Activated T-helper 1 cell treated with Interleukin-2 at 50 U/mL for 16 hours (primary cell): Measurements from ENCODE around the gene L1CAM.

Experiments used
- DNase-seq: peaks from one replicate; pipeline ENCODE4 v3.0.0-alpha.2; 2020; ENCODE audit warnings: low read depth

Gene L1CAM

DNA sequence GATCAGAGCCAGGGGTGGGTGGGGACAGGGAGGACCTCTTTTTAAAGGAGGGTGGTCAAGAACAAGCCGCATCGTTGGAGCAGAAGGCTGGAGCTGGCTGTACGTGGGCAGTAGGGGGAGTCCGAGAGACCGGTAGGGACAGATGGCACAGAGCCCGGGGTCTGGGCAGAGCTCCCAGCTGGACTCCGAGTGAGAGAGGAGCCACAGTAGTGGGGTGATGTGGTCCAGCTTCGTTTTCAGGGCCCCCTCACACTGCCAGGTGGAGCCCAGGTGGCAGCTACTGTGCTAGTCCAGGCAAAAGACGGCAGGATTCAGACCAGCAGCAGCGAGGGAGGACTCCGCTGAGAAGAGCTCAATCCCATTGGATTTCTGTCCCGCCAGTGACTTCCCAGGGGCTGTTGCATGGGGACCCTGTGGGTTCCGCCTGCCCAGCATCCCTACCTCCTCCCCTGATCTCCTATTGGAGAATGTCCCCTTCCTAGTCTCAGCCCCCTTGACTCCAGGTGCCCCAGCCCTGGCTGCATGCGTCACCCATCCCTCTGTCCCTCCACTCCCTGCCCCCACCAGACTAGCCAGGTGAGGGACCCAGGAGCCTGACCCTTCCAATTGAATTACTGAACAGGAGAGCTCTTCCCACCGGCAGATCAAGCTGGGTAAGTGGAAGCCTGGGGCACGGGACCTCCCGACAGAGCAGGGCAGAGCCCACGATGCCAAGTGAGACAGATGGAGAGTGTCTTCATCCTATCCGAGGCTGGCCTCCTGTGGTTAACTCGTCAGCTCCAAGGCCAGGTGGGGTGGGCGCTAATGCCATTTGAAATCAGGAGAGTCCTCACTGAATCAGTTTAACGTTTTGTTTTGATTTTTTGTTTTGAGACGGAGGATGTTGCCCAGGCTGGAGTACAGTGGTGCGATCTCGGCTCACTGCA lies 37.2 kb upstream of the L1CAM start:
- no peak for DNase-seq

DNA sequence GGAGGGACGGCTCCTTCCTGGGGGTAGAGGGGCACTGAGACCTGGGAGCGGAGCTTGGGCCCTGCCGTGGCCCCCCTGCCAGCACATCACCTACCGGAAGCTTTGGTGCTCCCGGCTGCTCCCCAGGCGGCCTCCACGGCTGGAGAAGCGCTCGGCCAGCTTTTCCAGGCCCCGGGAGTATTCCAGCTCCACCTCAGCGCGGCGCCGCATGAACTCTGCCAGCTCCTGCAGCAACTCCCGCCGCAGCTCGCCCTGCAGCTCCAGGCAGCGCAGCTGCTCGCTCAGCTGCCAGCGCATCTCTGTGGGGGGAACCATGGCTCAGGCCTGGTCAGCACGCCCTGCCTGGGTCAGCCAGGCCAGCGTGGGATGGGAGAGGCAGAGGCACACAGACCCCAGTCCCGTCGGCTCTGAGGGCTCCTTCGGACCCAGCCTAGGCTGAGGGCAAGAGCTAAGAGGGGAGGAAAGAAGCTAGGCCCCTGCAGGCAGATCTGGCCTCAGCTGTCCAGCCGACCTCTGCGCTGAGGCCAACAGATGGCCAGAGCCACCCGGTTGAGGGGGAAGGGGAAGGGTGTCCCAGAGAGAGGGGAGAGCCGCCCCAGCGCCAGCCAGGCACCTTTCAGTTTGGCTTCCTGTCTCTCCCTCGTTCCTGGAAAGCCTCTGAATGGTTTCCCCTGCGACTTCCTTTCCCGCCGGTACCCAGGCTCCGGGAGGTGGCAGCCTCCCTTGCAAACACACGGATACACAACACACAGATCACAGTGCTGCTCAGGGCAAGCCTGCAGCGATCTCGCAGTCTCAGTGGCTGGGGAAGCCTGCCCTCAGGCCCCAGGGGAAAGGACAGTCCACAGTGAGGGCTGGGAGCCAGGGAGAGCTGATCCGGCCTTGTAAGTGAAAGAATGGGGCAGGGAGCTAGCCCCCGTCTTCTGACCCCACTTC lies 35.8 kb upstream of the L1CAM start:
- DNase-seq, result no peak

DNA sequence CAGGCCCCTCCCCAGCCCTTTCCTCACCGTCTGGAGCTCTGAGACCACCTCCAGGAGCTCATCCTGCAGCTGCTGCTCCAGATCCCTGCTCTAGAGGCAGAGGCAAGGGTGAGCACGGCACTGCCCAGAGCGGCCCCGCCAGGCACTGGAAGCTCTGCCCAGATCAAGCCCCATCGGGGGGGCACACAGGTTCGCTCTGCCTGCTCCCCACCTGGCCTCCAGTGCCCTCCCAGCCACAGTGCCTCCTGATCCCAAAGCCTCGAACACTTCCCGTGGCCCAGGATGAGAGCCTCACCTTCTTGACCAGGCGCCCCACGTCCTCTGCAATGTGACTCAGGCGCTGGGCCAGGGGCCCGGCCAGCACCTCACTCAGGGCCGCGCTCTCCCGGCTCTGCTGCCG lies 35.1 kb upstream of the L1CAM start:
- no peak for DNase-seq

DNA sequence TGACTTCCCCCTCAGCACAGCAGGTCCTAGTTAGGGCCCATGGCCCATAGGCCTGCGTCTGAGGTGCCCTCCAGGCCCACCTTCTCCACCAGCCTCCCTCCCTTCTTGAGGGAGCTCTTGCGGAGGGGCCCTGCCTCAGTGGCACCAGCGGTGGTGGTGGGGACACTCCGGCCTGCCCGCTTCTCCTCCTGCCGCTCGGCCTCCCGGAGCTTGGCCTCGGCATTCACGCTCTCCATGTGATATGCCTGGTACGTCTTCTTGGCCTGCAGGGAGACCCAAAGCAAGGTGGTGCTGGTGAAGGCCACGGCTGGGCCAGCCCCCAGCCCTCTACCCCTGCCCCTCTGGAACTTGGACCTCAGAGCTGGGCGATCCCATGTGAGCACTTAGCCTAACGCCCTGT lies 34.6 kb upstream of the L1CAM start:
- DNase-seq, result no peak

DNA sequence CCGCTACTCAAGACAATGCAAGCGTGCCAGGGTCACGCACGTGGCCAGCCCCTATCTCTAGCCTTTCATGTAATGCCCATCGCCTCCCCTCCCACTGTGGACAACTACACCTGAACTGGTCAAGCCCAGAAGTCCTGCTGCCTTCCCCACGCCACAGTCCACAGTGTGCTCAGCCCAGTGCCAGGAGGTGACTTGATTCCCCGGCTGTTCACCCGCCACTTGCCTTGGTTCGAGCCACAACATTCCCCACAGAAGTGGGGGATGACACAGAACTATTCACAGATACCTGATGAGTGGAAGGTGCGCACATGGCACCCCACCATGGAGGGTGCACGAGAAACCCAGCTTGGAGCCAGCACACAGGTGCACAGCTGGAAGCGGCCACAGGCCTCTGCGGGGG lies 33.3 kb upstream of the L1CAM start:
- no peak for DNase-seq

DNA sequence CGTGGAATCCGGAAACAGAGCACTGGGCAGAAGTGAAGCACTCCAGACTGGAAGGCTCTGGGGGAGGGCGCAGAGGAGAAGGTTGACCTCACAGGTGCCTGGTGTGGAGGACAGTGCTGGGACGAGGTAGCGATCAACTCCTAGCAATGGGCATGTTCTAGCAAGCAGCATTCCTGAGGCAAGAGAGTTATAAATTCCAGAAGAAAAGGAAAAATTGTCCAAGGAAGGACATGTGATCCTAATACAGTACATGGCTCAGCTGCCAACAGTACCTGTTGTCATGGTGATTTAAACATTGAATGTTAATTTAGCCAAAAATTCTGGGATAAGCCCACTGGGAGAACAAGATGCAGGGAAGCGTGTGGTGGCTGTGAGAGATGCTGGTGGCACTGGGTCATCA lies 31.9 kb upstream of the L1CAM start:
- no peak for DNase-seq

DNA sequence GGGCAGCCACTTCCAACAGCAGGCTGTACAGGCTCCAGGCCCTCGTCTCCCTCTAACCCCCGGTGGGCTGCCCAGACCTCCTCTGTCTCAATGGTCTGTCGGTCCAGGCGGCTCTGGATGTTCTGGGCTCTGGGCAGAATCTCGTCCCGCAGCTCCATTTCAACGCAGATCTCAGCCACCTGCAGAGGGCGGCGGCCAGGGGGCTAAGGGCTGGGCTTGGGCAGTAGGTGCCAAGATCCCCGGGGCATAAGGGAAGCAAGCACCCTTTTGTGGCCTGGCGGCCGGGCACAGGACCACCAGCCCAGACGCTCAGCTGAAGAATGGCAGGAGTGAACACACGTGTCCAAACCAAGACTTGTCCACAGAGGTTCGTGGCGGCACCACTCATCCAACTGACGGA lies 27.7 kb upstream of the L1CAM start:
- no peak for DNase-seq

DNA sequence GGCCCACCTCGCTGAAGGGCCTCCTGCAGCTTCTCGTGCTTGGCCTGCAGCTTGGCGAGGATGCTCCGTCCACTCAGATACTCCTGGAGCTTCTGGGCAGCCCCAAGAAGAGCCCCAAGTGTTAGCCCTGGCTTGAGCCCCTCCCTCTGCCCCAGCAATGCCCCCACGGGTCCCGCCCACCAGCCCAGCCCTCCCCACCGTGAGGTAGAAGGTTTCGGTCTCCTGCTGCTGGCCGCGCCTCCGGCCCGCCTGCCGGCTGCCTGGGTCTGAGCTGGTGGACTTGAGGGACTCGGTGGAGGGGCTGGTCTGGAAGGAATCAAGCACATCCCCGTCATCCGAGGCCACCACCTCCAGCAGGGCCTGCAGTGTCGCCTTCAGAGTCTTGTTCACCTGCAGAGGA lies 27.2 kb upstream of the L1CAM start:
- DNase-seq, result no peak

DNA sequence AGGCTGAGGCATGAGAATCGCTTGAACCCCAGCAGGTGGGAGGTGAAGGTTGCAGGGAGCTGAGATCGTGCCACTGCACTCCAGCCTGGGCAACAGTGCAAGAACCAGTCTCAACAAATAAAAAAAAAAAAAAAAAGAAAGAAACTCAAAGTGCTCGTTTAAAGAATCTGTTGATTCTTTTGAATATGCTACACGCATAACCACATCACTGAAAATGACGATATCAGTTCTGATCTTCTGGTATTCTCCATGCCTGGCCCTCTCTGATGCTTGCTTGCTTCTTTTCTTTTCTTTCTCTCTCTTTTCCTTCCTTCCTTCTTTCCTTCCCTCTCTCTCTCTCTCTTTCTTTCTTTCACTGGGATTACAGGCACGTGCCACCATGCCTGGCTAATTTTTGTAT lies 25.8 kb upstream of the L1CAM start:
- DNase-seq, result no peak

DNA sequence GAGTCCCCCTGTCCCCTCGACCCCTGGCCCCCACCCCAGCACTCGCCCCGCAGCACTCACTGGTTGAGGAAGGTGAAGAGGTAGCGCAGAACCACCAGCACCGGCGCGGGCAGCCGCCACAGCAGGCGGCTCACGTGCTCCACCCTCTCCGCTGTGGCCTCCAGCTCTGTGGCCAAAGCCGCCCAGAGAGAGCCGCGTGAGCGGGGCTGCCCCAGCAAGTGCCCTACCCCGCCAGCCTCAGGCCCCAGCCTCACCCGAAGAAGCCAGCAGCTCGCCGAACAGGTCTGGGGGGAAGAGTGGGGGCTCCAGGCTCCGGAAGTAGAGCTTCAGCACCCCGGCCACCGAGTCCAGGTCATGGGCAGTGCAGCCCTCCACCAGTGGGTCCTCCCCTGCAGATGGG lies 24.5 kb upstream of the L1CAM start:
- no peak for DNase-seq

DNA sequence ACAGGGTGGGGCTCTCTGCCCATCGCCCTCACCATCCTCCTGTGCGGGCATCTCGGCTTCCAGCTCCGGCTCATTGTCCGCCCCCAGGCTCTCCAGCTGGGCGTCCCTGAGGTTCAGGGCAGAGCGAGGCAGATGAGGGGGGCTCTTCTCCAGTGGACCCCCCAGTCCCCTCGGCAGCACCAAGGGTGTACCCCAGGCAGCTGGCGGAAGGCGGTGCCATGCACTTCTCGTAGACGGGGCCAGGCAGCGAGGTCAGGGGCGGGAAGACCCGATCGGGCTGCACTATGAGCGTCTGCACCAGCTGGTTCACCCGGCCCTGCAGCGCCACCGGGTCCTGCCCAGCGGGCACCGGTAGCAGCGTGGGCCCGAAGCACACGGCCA lies 24.0 kb upstream of the L1CAM start:
- DNase-seq, result no peak

DNA sequence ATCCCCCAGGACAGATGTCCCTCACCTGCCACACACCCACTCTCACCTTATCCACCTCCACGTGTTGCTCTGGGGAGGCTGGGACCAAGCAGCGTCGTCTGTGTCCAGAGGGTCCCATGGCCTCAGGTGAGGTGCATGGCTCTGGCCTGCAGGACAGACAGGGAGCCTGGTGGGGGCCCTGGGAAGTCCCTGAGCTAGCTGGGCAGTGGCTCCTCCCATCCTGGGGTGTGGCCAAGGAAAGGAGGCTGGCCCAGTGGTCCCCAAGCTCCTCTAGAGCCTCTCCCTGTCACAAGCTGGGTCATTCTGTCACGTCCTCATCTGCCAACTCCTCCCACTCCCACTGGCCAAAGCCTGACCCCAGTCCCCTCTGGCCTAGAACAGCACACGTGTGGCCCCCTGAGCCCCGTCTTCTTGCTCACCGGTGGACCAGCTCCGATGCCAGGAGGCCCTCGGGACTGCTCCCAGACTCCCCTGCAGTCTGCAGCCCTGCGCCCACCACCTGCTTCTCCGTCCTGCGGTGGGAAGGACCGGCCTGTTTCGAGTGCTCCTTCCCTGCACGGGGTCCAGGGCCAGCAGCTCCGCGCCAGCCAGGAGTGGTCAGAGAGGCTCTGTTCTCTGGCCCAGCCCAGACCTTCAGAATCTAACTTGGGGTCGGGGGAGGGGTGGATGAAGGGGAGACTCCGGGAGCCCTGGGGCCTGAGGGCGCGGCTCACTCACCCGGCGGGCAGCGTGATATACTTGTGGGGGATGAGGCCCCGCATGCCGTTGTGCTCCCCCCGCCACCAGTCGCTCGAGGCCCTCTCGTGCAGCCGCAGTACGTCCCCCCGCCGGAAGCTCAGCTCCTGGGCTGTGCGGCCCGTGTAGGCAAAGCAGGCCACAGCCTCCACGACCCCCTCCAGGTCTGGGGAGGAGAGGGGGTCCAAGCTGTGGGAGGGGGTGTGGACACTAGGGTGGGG lies 23.3 kb upstream of the L1CAM start:
- DNase-seq, result no peak

DNA sequence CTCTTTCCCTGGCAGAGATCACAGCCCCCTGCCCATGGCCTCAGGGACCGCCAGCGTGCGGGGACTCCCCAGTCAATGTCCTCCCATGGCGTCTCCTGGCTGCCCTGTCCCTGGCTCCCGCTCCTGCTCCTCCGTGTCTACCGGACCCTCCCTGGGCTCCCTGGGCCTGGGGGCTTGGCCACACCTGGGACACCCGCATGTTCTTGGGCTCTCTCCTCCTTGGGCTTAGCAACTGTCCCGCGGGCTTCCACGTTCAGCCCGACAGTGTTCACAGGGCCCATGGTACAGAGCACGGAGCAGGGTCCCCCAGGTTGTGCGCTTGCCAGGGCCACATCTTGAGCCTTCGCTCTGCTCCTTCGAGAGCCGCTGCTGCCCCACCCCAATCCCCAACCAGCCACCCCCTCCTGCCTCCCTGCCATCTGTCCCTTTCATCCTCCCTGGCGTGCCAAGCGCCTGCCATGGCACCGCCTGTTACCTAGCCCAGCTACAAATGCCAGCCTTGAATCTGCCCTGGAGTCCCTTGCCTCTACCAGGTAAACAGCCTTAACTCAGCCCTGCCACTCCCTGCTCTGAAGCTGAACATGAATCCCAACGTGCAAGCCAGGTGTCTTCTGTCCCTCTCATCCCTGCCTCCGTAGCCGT lies 22.4 kb upstream of the L1CAM start:
- DNase-seq, result no peak

DNA sequence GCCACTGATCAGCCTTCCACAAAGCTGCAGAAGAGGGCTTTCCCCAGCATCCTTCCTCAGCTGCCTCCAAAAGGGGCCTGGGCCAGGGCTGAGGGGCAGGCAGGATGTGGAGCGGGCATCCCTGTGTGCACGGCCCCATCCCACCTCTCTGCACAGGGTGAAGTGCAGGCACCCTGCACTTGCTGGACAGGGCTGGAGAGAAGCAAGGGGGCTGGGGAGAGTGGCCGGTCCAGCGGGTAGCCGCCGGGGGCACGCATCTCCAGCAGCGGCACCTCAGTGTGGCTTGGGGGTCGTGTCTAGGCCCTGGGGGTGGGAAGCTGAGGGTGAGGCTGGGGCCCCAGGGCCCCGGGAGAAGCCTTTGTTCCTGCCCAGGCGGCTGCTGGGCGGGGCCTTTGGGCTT lies 21.5 kb upstream of the L1CAM start:
- DNase-seq, result no peak

DNA sequence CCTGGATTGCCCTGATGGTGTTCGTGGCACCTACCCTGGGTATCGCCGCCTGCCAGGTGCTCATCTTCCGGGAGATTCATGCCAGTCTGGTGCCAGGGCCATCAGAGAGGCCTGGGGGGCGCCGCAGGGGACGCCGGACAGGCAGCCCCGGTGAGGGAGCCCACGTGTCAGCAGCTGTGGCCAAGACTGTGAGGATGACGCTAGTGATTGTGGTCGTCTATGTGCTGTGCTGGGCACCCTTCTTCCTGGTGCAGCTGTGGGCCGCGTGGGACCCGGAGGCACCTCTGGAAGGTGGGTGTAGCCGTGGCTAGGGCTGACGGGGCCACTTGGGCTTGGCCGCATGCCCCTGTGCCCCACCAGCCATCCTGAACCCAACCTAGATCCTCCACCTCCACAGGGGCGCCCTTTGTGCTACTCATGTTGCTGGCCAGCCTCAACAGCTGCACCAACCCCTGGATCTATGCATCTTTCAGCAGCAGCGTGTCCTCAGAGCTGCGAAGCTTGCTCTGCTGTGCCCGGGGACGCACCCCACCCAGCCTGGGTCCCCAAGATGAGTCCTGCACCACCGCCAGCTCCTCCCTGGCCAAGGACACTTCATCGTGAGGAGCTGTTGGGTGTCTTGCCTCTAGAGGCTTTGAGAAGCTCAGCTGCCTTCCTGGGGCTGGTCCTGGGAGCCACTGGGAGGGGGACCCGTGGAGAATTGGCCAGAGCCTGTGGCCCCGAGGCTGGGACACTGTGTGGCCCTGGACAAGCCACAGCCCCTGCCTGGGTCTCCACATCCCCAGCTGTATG lies 20.3 kb upstream of the L1CAM start:
- no peak for DNase-seq

DNA sequence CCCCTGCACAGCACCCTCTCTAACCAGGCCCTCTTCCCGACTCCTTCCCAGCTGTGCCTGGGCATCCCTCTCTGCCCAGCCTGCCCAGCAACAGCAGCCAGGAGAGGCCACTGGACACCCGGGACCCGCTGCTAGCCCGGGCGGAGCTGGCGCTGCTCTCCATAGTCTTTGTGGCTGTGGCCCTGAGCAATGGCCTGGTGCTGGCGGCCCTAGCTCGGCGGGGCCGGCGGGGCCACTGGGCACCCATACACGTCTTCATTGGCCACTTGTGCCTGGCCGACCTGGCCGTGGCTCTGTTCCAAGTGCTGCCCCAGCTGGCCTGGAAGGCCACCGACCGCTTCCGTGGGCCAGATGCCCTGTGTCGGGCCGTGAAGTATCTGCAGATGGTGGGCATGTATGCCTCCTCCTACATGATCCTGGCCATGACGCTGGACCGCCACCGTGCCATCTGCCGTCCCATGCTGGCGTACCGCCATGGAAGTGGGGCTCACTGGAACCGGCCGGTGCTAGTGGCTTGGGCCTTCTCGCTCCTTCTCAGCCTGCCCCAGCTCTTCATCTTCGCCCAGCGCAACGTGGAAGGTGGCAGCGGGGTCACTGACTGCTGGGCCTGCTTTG lies 19.6 kb upstream of the L1CAM start:
- no peak for DNase-seq

DNA sequence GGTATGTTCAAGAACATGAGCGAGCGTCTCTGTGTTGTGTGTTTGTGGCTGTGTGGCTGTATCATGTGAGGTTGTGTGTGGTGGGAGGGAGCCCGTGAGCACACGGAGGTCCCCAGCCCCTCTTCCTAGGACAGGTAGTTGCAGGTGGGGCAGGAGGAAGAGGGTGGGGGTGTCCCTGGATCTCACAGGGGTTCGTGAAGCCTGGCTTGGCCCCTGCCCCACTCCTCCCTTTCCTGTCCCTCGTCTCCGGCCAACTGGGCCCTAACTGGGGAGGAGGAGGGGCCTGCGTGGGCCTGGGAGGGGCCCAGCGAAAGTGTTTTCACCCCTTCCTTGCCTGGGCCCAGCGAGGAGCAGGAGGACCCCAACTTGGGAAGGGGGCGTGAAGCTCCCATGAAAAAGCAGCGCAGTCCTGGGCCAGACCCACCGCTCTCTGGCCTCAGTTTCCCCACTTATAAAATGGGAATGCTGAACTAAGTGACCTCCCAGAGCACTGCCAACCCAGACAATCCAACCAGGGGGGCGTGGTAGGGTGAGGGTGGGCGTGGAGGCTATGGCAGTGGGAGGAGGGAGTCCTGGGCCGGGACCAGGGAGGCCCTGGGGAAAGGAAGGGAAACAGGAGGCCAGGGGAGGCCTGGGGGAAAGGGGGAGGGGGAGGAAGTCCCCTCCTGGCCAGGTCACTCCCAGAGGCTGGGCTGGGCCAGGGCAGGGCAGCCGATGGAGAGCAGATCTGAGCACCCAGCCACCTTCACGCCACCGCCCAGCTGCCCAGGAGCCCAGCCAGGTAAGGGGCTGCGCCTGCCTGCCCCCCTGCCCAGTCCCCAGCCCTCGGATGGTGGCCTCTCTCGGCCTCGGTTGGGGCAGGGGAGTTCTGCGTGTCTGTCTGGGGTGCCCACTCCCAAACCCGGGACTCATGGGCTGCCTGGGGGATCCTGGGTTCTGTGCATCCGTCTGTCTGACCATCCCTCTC lies 18.3 kb upstream of the L1CAM start, which contains the start of gene AVPR2:
TSS of gene AVPR2 (plus strand) at position 683 of the 967 bp plus-strand sequence. CDS start 473 bp downstream, outside the sequence.
- no peak for DNase-seq

DNA sequence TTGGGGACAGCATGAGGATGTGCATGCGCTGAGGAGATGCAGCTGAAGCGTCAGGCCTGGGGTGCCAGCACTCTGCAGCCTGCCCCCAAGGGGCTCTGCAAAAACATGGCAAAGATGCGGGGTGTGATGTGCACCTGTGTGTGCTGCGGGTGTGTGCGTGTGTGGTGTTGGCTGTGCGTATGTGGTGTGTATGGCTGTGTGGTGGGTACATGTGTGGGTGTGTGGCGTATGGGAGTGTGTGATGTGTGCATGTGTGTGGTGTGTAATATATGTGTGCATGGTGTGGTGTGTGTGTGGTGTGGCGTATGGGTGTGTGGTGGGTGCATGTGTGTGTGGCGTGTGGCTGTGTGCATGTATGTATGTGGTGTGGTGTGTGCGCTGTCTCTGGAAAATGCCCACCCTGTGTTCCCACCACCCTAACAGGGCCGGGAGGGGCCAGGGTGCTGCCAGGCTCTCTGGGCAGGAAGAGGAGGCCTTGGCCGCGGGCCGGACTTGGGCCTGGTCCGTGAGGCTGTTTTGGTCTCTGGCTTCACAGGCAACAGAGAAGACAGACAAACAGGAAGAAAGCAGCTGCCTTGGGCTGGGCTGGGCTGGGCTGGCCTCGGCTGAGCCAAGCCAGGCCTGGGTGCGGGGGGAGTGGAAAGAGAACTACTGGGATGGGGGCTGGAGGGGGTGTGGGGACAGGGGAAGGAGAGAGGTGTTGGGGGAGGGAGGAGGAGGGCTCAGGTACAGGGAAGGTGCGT lies 17.4 kb upstream of the L1CAM start:
- no peak for DNase-seq
